ENCODE measurements around the gene ING5. TPM values are rescaled to one million over a fixed set of nuclear protein-coding genes. Genes with fewer than 3 reads are reported as not detected.

The ING5 gene
- total RNA-seq, 1 donor from 2014 or later: 56.9 TPM

- no peak for TF ChIP-seq CTCF (IDR thresholded peaks at IDR 0.05; ENCODE audit: unreplicated experiment)
- Mint-ChIP-seq H3K36me3 (peaks cover 19% of the 10 kb centered on the region), H3K4me3 (no peak overlapping the region), H3K4me1 (no peaks in the 10 kb centered on the region), H3K27me3 (ENCODE audit: low read depth) (no peaks in the 10 kb centered on the region), H3K27ac (no peak overlapping the region), H3K9me3 (no peaks in the 10 kb centered on the region)
- no peak for DNase-seq (ENCODE audit: low spot score in 2 of 2, unreplicated experiment in 2 of 2)
These were observed 22.9 kb upstream of the ING5 start for GRCh38 chr2:241678784-241679540.

- DNase-seq (ENCODE audit: low spot score in 2 of 2, unreplicated experiment in 2 of 2): no peak
- TF ChIP-seq CTCF (IDR thresholded peaks at IDR 0.05; ENCODE audit: unreplicated experiment): no peak
- no peak overlapping the region for H3K27ac Mint-ChIP-seq
- no peaks in the 10 kb centered on the region for H3K27me3 Mint-ChIP-seq (ENCODE audit: low read depth)
- peaks cover 21% of the 10 kb centered on the region for H3K36me3 Mint-ChIP-seq
- no peak overlapping the region for H3K4me3 Mint-ChIP-seq
- no peaks in the 10 kb centered on the region for H3K4me1 Mint-ChIP-seq
- H3K9me3 Mint-ChIP-seq: no peaks in the 10 kb centered on the region
These were observed 21.8 kb upstream of the ING5 start for GRCh38 chr2:241680044-241680443.

GRCh38 chr2:241680827-241681599, 20.8 kb upstream of the ING5 start:
- Mint-ChIP-seq H3K27ac (no peak overlapping the region), H3K9me3 (no peaks in the 10 kb centered on the region), H3K4me1 (peaks cover 7% of the 10 kb centered on the region), H3K36me3 (peaks cover 21% of the 10 kb centered on the region), H3K4me3 (no peak overlapping the region), H3K27me3 (ENCODE audit: low read depth) (no peaks in the 10 kb centered on the region)
- DNase-seq (ENCODE audit: low spot score in 2 of 2, unreplicated experiment in 2 of 2): no peak
- no peak for TF ChIP-seq CTCF (IDR thresholded peaks at IDR 0.05; ENCODE audit: unreplicated experiment)

GRCh38 chr2:241686324-241686649, 15.6 kb upstream of the ING5 start:
- H3K4me1 Mint-ChIP-seq: peaks cover 18% of the 10 kb centered on the region
- no peaks in the 10 kb centered on the region for H3K9me3 Mint-ChIP-seq
- DNase-seq (ENCODE audit: low spot score in 2 of 2, unreplicated experiment in 2 of 2): no peak
- H3K4me3 Mint-ChIP-seq: peak overlapping the region; percentile 81
- TF ChIP-seq CTCF (IDR thresholded peaks at IDR 0.05; ENCODE audit: unreplicated experiment): no peak
- peak overlapping the region; percentile 84 for H3K27ac Mint-ChIP-seq
- H3K36me3 Mint-ChIP-seq: peaks cover 14% of the 10 kb centered on the region
- H3K27me3 Mint-ChIP-seq (ENCODE audit: low read depth): no peaks in the 10 kb centered on the region

- Mint-ChIP-seq H3K27me3 (ENCODE audit: low read depth) (no peaks in the 10 kb centered on the region), H3K36me3 (peaks cover 9% of the 10 kb centered on the region), H3K9me3 (no peaks in the 10 kb centered on the region), H3K27ac (peak within 1 kb of the TSS; percentile 90), H3K4me3 (peak within 1 kb of the TSS; percentile 81), H3K4me1 (peaks cover 18% of the 10 kb centered on the region)
- TF ChIP-seq CTCF (IDR thresholded peaks at IDR 0.05; ENCODE audit: unreplicated experiment): no peak
- DNase-seq (ENCODE audit: low spot score in 2 of 2, unreplicated experiment in 2 of 2): peak; percentile 93 to 96
These were observed 15.0 kb upstream of the ING5 start, which contains the start of gene DTYMK for GRCh38 chr2:241686650-241687425. DTYMK (minus strand) TSS chr2:241686815; CDS start chr2:241686783, 32 bp downstream.
